ENCODE data around the gene FAU. TPM values are rescaled to one million over a fixed set of nuclear protein-coding genes. Genes with fewer than 3 reads are reported as not detected.

The FAU gene
- total and polyA plus RNA-seq, 2 of the 13 experiments (the other 11 are each of a cell fraction or from before 2014, with no cell fraction given), result 374 to 869 TPM

DNA sequence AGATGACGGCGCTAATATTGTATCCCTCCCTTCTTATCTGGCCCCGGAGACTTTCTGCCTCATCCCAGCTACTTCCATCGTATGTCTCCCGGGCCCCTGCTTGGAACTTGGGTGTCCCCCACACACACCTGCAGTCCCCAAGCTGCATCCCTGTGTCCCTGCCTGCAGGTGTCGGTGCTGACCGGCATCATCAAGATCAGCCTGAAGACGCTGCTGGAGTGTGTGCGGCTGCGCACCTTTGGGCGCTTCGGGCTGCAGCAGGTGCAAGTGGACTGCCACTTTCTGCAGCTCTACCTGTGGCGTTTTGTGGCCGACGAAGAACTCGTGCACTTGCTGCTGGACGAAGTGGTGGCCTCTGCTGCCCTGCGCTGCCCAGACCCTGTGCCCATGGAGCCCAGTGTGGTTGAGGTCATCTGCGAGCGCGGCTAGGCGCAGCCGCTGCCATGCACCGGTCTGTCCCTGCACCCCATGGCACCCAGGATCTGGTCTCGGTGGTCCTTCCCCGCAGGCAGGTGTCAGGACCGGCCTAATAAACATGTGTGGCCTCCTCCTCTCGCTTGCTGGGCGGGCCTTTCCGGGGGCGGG, 10.7 kb downstream of the FAU start (continued):
- TF ChIP-seq, protein P1, sequence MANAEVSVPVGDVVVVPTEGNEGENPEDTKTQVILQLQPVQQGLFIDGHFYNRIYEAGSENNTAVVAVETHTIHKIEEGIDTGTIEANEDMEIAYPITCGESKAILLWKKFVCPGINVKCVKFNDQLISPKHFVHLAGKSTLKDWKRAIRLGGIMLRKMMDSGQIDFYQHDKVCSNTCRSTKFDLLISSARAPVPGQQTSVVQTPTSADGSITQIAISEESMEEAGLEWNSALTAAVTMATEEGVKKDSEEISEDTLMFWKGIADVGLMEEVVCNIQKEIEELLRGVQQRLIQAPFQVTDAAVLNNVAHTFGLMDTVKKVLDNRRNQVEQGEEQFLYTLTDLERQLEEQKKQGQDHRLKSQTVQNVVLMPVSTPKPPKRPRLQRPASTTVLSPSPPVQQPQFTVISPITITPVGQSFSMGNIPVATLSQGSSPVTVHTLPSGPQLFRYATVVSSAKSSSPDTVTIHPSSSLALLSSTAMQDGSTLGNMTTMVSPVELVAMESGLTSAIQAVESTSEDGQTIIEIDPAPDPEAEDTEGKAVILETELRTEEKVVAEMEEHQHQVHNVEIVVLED (CRISPR knock-in tag; IDR thresholded peaks at IDR 0.05; ENCODE audit: borderline replicate concordance), result no peak
- TF ChIP-seq, protein P2, sequence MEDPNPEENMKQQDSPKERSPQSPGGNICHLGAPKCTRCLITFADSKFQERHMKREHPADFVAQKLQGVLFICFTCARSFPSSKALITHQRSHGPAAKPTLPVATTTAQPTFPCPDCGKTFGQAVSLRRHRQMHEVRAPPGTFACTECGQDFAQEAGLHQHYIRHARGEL (CRISPR knock-in tag; IDR thresholded peaks at IDR 0.05), result no peak
- TF ChIP-seq KDM5B (CRISPR knock-in tag; IDR thresholded peaks at IDR 0.05; ENCODE audit: borderline replicate concordance) (no peak; the same call in 1 of the 2 replicates), ZNF124 (CRISPR knock-in tag; IDR thresholded peaks at IDR 0.05) (no peak), ZSCAN29 (CRISPR knock-in tag; conservative IDR thresholded peaks at IDR 0.05) (no peak; the same call in 1 of the 2 replicates), KLF11 (CRISPR knock-in tag; IDR thresholded peaks at IDR 0.05) (no peak), MXI1 (IDR thresholded peaks at IDR 0.05; ENCODE audit: borderline replicate concordance, low read depth, low read length) (peak; percentile 81; the same call in 1 of the 3 replicates), PTBP1 (IDR thresholded peaks at IDR 0.05; ENCODE audit: low read depth, low read length, poor library complexity, severe bottlenecking) (peak; percentile 19), GATAD1 (CRISPR knock-in tag; IDR thresholded peaks at IDR 0.05) (no peak), ZNF574 (CRISPR knock-in tag; IDR thresholded peaks at IDR 0.05) (no peak), ZMAT5 (CRISPR knock-in tag; IDR thresholded peaks at IDR 0.05; ENCODE audit: borderline replicate concordance, low read depth) (no peak), FOXK1 (CRISPR knock-in tag; IDR thresholded peaks at IDR 0.05; ENCODE audit: borderline replicate concordance, low read depth) (0 out of 2 replicates have a peak, but pooled peaks have one; percentile 53), HNRNPK (IDR thresholded peaks at IDR 0.05; ENCODE audit: low read depth, low read length, poor library complexity, severe bottlenecking) (no peak), ZNF205 (CRISPR knock-in tag; IDR thresholded peaks at IDR 0.05) (no peak), ATF7-NPFF (CRISPR knock-in tag; IDR thresholded peaks at IDR 0.05; ENCODE audit: low read depth) (no peak; the same call in 1 of the 2 replicates), CENPX (CRISPR knock-in tag; IDR thresholded peaks at IDR 0.05) (no peak), HDAC1 (CRISPR knock-in tag; IDR thresholded peaks at IDR 0.05) (peak; percentile 46; the same call in 1 of the 2 replicates), IKZF4 (CRISPR knock-in tag; IDR thresholded peaks at IDR 0.05; ENCODE audit: borderline replicate concordance, low read depth, not compliant biosample characterization) (no peak), ZNF513 (CRISPR knock-in tag; conservative IDR thresholded peaks at IDR 0.05) (no peak), PAWR (CRISPR knock-in tag; IDR thresholded peaks at IDR 0.05; ENCODE audit: borderline replicate concordance) (no peak), YEATS4 (CRISPR knock-in tag; IDR thresholded peaks at IDR 0.05; ENCODE audit: borderline replicate concordance) (no peak)
- TF ChIP-seq, protein P3, sequence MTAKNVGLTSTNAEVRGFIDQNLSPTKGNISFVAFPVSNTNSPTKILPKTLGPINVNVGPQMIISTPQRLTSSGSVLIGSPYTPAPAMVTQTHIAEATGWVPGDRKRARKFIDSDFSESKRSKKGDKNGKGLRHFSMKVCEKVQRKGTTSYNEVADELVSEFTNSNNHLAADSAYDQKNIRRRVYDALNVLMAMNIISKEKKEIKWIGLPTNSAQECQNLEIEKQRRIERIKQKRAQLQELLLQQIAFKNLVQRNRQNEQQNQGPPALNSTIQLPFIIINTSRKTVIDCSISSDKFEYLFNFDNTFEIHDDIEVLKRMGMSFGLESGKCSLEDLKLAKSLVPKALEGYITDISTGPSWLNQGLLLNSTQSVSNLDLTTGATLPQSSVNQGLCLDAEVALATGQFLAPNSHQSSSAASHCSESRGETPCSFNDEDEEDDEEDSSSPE (CRISPR knock-in tag; IDR thresholded peaks at IDR 0.05), result no peak

Measured in HepG2 (cell line).